HL-60/S4 treated with phorbol 12-myristate 13-acetate at 8.2 ng/mL for 4 days and 3 days (cell line): ENCODE data around the gene SDHAF3.
"Not testable (repeated sequence)": the region's sequence is repeated elsewhere in the genome, so short reads cannot be mapped to it uniquely, and the experiment has no call there.

Experiments
- in situ Hi-C: fragments of 300-500 bp; cut with MboI; formaldehyde crosslinking; loops from 2 replicates; pipeline ENCODE4 v1.15.0; 2022; ENCODE audit warnings: low sequenced_read_pairs

Gene SDHAF3

DNA sequence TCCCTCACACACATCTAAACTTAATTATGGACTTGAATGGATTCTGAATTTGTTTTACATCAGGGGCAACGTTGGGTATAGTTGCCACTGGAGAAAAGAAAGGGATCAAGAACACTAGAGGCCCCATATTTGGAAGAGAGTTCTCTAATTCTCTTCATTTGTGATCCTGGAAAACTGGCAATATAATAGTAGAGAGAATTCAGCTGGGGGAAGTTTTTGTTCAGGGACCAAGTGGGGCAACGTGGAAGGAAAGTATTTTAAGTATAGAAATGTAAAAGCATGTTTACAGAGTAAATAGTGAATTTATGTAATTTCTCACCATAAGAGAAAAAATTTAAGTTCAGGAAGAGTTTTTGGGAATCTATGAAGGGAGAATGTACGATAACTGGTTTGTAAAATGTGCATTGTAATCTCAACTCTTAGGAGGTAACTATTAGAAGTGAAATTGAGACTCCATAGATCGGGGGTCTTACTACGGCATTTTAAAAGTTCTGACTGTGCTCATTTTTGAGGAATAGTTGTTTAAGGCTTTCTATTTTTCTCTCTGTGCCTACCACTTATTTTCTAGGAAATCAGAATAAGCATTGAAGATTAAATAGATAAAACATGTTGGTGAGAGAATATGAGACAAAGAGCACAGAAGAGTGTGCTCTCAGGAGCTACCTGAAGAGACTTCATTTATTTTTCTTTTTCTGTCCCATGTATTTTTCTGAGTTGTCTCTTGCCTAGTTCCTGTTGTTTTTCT lies 3.4 kb downstream of the SDHAF3 start:
- in situ Hi-C loops = loop anchor here (25.0 kb wide), 1 partner anchor 716 kb away; no protein-coding TSS in a partner anchor

DNA sequence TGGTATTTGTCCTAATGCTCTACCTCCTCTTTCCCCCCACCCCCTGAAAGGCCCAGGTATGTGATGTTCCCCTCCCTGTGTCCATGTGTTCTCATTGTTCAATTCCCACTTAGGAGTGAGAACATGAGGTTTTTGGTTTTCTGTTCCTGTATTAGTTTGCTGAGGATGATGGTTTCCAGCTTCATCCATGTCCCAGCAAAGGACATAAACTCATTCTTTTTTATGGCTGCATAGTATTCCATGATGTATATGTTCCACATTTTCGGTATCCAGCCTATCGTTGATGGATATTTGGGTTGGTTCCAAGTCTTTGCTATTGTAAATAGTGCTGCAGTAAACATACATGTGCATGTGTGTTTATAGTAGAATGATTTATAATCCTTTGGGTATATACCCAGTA lies 5.6 kb downstream of the SDHAF3 start:
- in situ Hi-C loops = loop anchor here (25.0 kb wide), 1 partner anchor 714 kb away; no protein-coding TSS in a partner anchor

DNA sequence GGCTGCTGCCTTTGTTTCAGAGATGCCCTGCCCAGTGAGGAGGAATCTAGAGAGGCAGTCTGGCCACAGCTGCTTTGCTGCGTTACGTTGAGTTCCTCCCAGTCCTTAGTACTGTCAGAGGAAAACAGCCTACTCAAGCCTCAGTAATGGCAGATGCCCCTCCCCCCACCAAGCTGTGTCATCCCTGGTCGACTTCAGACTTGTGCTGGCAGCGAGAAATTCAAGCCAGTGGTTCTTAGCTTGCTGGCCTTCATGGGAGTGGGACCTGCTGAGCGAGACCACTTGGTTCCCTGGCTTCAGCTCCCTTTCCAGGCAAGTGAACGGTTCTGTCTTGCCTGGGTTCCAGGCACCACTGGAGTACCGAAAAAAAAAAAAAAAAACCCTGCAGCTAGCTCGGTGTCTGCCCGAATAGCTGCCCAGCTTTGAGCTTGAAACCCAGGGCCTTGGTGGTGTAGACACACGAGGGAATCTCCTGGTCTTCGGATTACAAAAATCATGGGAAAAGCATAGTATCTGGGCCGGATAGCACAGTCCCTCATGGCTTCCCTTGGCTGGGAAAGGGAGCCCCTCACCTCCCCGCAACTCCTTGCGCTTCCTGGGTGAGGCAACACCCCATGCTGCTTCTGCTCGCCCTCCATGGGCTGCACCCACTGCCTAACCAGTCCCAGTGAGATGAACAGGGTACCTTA lies 9.1 kb downstream of the SDHAF3 start:
- in situ Hi-C loops = no loop called here

DNA sequence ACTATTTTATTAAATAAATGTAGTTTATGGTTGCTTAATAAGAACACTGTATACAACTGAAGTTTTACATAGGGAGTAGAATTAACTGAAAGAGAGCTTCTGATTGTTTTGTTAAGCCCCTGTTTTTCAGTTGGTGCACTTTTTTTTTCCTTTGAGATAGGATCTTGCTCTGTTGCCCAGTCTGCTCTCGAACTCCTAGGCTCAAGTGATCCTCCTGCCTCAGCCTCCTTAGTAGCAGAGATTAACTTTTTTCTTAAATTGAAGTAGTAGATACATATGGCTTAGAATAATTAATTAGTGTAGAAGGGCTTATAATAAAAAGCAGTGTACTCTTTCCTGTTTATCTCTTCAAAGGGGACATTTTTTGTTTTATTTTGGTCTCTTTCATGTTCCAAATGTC lies 11.2 kb downstream of the SDHAF3 start:
- in situ Hi-C loops = no loop called here

DNA sequence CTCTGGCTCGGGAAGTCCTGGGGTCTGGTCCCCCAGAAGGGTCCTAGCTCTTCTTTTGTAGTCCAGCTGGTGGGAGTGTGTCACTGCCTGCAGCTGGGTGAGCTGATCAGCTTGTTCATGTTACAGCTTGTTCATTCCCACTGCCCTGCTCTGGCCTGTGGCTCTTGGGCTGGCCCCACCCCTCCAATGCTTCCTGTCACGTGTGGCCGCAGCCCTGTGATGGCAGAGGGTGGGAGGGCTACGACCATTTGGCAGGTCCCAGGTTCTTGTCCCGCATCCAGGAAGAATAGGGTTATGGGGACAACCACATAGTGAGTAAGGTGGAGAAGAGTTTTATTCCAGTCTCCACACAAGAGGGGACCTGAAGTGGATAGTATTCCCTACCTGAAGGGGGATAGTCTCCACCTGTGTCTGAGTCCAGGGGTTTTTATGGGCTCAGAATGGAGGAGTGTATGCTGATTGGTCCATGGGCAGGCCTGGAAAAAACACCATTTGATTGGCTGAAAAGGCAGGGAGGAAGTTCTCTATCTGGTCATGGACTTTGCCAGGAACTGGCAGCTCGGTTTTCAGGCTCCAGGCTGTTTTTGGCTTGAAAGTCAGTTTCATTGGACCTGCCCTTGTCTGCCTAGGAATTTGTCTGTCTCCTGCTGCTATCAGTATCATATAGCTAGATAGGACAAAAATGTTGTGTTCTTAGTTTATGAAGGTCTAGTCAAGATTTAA lies 13.1 kb downstream of the SDHAF3 start:
- in situ Hi-C loops = no loop called here

DNA sequence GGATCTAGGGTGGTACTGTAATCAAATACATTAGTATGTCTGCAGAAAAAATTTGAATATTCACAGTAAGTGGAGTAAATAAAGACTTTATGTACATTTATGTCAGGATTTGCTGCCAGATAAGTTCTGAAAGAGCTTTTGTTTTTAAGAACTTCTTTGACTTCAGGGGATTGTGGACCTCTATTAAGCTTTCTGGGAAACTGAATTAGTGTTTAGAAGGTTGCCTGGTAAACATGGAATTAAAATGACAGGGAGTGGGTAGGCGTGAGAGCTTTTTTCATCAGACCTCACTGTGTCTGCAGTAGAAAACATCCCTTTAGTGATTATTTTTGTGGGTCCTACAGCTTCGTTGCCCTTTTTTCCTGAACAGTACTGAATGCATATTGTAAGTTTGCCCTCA lies 15.7 kb downstream of the SDHAF3 start:
- in situ Hi-C loops = no loop called here

DNA sequence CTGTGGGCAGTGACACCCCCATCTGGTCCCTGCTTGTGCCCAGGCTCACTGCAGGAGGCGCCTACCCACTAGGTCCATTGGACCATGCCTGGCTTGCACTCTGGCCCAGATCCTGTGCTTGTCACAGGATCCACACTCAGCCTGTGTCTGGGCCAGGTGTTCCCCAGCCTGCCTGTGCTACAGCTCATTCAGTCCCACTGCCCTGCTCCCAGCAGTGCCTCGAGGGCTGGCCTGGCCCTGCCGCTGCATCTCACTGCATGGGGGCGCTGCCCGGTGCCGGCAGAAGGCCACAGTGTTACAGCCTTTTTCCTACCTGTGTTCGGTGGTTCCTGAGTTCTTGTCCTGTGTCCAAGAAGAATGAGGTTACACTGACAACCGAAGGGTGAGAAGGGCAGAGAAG lies 21.3 kb downstream of the SDHAF3 start:
- in situ Hi-C loops = no loop called here

DNA sequence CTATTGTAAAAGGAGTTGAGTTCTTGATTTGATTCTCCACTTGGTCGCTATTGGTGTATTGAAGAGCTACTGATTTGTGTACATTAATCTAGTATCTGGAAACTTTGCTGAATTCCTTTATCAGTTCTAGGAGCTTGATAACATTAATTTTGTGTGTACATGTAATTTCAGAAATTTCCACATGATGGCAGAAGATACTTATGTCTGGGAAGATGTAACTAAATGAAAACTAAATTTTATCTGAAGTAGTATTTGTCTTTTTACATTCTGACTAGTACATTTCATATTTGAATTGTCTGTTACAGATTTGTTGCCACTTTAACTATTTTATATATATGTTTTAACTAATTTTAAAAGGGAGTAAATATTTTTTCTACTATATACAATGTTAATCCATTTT lies 27.6 kb downstream of the SDHAF3 start:
- in situ Hi-C loops = no loop called here

DNA sequence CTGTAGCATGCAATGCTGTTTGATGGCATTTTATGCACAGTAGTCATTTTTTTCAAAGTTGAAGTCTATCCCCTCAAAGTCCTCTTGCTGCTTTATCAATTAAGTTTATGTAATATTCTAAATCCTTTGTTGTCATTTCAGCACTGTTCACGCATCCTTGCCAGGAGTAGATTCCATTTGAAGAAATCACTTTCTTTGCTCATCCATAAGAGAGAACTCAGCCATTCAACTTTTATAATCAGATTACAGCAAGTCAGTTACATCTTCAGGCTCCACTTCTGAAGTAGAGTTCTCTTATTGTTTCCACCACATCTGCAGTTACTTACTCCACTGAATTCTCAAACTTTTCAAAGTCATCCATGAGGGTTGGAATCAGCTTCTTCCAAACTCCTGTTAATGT lies 32.3 kb downstream of the SDHAF3 start:
- in situ Hi-C loops = no loop called here

DNA sequence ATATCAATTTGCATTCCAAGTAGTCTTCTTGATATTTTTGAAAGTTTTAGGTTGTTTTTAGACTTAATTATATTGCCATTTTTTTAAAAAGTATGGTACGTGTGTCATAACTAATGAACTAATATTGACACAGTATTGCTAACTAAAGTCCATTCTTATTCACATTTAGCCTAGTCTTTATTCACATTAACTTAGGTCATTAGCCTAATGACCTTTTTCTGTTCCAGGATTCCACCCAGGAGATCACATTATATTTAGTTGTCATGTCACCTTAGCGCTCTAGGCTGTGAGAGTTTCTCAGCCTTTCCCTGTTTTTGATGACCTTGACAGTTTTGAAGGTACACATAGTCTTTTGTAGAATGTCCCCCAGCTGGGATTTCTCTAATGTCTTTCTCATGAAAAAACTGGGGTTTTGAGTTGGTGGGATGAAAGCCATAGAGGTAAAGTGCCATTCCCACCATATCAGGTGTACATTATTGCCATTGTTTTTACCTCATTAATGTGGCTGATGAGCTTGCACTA lies 38.5 kb downstream of the SDHAF3 start:
- in situ Hi-C loops = no loop called here

DNA sequence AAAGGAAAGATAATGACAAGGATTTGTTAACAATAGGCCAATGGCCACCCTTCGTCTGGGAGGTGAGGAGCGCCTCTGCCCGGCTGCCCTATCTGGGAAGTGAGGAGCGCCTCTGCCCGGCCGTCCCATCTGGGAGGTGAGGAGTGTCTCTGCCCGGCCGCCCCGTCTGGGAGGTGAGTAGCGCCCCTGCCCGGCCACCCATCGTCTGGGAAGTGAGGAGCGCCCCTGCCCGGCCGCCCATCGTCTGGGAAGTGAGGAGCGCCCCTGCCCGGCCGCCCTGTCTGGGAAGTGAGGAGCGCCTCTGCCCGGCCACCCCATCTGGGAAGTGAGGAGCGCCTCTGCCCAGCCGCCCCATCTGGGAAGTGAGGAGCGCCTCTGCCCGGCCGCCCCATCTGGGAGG lies 42.5 kb downstream of the SDHAF3 start:
- in situ Hi-C loops = not testable (repeated sequence)

DNA sequence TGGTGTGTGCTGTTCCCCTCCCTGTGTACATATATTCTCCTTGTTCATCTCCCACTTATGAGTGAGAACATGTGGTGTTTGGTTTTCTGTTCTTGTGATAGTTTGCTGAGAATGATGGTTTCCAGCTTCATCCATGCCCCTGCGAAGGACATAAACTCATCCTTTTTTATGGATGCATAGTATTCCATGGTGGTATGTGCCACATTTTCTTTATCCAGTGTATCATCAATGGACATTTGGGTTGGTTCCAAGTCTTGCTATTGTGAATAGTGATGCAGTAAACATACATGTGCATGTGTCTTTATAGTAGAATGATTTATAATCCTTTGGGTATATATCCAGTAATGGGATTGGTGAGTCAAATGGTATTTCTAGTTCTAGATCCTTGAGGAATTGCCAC lies 44.1 kb downstream of the SDHAF3 start:
- in situ Hi-C loops = not testable (repeated sequence)

DNA sequence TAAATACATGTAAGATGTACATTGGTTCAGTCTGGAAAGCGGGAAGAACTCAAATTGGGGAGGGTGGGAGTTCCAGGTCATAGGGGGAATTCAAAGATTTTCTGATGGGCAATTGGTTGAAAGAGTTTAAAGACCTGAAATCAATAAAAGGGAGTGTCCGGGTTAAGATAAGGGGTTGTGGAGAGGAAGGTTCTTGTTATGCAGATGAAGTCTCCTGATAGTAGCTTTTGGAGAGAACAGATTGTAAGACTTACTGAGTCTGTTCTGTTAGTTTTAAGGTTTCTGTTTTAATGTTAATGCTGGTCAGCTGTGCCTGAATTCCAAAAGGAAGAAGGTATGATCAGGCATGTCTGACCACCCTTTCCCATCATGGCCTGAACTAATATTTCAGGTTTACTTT lies 48.8 kb downstream of the SDHAF3 start:
- in situ Hi-C loops = no loop called here

DNA sequence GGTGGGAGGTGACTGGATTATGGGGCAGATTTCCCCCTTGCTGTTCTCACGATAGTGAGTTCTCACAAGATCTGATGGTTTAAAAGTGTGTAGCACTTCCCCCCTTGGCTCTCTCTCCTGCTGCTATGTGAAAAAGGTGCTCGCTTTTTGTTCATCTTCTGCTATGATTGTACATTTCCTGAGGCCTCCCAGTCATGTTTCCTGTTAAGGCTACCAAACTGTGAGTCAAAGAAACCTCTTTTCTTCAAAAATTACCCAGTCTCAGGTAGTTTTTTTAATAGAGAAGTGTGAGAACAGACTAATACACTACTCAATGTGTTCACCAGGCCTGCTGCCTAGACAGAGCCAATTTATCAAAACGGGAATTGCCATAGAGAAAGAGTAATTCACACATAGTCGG lies 49.7 kb downstream of the SDHAF3 start:
- in situ Hi-C loops = no loop called here

DNA sequence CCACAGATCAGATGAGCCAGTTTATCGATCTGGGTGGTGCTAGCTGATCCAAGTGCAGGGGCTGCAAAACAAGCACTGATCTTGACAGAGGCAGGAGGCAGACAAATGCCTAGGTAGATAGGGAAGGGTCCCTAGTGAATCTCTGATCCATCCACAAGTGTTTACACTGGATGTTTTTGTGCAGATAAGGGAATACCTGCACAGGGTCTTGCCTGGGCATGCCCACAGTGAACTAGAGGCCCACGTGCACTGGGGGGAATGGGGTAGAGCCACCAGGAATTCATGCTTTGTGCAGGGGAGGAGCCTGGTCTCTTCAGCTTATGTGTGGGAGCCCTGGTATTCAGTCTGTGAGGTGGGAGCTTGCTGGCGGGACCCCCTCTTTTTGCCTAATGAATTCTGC lies 50.3 kb downstream of the SDHAF3 start:
- in situ Hi-C loops = no loop called here

DNA sequence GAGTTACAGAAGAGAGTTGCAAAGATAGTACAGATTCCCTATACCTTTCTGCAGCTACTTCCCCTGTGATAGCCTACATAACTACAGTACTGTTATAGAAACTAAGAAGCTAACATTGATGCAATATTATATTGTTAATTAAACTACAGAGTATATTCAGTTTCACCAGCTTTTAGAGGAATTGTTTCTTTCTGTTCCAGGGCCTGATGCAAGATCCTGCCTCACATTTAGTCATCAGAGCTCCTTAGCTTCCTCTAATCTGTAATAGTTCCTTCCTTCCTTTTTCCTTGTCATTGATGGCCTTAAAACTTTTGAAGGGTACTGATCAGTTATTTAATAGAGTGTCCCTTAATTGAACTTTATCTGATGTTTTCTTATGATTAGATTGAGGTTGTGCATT lies 56.8 kb downstream of the SDHAF3 start:
- in situ Hi-C loops = no loop called here

DNA sequence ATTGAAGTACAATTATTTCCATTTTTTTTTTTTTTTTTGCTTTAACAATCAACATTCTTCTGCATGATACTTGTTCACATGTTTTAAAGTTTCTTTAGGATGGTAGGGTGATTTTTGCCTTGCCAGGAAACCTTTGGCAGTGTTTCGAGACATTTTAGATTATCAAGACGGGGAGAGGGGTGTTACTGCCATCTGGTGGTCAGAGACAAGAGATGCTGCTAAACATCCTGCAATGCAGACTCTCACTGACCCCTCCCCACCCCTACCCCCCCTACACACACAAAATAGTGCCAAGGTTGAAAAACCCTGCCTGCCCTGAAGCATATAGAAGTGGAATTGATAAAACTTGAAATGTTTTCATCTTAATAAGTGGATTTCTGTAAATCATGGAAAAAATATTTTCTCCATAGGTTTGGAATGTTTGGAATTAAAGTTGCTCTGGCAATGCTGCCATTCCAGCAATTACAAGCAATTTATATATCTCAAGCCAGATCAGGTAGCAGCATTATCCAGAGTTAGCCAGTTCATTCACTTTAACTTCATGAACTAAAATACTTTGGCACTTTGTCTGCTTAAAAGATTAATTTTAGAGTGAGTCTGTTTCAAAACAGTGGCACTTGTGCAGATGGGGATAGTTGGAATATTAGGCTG lies 62.1 kb downstream of the SDHAF3 start:
- in situ Hi-C loops = no loop called here

DNA sequence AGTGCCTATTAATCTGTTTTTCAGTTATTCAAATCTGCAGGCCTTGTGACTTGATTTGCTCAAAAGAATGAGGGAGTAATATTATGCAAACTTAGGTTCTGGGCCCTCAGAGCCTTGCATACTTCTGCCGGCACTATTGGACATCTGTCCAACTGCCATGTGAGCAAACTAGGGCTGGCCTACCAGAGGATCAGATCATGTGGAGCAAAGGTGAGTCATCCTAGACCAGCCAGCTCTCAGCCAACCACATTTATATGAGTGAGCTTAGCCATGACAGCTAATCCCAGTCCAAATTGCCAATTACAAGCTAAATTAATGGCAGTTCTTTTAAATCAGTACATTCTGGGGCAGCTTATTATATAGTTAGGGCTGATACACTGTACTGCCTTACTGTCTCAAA lies 69.6 kb downstream of the SDHAF3 start:
- in situ Hi-C loops = no loop called here

DNA sequence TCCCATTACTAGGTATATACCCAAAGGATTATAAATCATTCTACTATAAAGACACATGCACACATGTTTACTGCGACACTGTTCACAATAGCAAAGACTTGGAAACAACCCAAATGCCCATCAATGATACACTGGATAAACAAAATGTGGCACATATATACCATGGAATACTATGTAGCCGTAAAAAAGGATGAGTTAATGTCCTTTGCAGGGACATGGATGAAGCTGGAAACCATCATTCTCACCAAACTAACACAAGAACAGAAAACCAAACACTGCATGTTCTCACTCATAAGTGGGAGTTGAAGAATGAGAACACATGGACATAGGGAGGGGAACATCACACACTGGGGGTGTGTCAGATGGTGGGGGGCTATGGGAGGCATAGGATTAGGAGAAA lies 78.7 kb downstream of the SDHAF3 start:
- in situ Hi-C loops = not testable (repeated sequence)

DNA sequence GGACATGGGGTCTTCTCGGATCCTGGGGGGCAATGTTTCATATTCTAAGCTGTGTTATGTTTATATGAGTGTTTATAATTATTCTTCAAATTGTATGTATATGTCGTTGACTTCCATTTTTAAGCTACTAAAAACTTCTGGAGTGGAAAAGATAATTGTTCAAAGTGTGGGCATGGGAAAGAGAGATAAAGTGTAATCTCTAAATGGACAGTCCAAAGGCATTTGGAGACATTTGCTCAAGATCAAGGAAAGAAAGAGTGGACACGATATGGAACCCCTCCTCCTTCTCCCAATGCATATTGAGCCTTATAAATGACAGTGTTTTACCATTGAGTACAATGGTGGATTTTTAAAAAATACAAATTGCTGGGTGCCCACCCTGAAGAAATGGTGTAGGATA lies 81.1 kb downstream of the SDHAF3 start:
- in situ Hi-C loops = no loop called here

DNA sequence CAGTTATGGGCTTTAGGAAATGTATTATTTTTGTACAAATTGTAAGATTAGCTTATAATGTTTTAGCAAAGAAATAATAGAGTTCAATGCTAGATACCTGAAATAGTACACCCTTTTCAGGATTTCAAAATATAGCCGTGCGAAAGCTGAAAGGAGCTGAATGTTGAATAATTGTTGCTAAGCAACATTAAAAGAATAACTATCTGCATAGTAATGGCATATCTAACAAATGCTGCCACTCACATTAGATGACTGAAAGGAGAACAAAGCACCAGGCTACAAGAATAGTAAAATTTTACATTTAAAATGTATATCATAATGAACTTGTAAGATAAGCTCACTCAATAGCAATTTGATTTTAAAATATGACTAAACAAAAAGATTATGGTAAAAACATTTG lies 82.5 kb downstream of the SDHAF3 start:
- in situ Hi-C loops = no loop called here
